ENCODE measurements around the gene RNF208. TPM values are rescaled to one million over a fixed set of nuclear protein-coding genes. Genes with fewer than 3 reads are reported as not detected.

Gene RNF208
- total RNA-seq, 4 donors from 2014 or later = 2.3 to 26.5 (median 7.5) TPM; not detected in 1

GRCh38 chr9:137251490-137252268 lies 29.6 kb upstream of the RNF208 start:
- intact Hi-C loops (cut with DNase I; ENCODE audit: low total_unique reads) (no loop called here), in situ Hi-C loops (cut with MboI; ENCODE audit: low pct_ligation_motif_present in 1 of 4, low pct_unique_long_range_greater_than_20kb in 1 of 4, low sequenced_read_pairs in 3 of 4) (no loop called here)
- no peaks in the 10 kb centered on the region for H3K9me3 ChIP-seq
- no peak for DNase-seq
- peaks cover 0 to 3% (median 0%) of the 10 kb centered on the region in 4 donors for H3K36me3 ChIP-seq
- peaks cover 17 to 26% (median 20%) of the 10 kb centered on the region in 4 donors for H3K4me1 ChIP-seq
- TF ChIP-seq POLR2AphosphoS5 (IDR thresholded peaks at IDR 0.05) = no peak
- no peak for TF ChIP-seq CTCF (IDR thresholded peaks at IDR 0.05)
- TF ChIP-seq EP300 (IDR thresholded peaks at IDR 0.05; ENCODE audit: low read depth) = no peak
- no peak for TF ChIP-seq POLR2A (IDR thresholded peaks at IDR 0.05)
- no peak overlapping the region for H3K4me3 ChIP-seq
- no peak overlapping the region for H3K27ac ChIP-seq
- H3K27me3 ChIP-seq = no peaks in the 10 kb centered on the region
- 60 to 84% methylated on average over 2 to 21 of the region's 22 CpGs for WGBS, 2 donors (ENCODE audit: low coverage in 1 of 2)

DNA sequence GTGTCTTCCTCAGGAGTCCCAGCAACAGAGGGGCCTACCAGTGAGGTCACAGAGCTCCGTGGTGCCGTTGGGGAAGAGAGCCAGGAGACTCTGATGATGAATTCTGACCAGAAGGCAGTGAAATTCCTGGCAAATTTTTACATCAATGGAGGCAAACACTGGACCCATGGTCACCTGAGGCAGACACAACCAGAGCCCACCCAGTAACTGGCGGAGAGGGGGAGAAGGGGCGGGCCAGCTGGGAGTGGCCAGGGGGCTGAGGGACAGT lies 29.1 kb upstream of the RNF208 start, which contains the start of gene STPG3:
Gene STPG3, plus strand, starts transcription at position 93 of the 268 bp plus-strand sequence. Its CDS starts 1 bp downstream, at position 94.
- WGBS, 2 donors (ENCODE audit: low coverage in 1 of 2) = 69% methylated on average over 4 of the region's 4 CpGs; no CpG with 5 or more reads in 1 of the 2 donors
- in situ Hi-C loops (cut with MboI; ENCODE audit: low pct_ligation_motif_present in 1 of 4, low pct_unique_long_range_greater_than_20kb in 1 of 4, low sequenced_read_pairs in 3 of 4) = no loop called here
- Histone ChIP-seq H3K36me3 (no peaks in the 10 kb centered on the region), H3K9me3 (no peaks in the 10 kb centered on the region), H3K4me1 (peaks cover 11 to 21% (median 14%) of the 10 kb centered on the region in 4 donors), H3K27me3 (no peaks in the 10 kb centered on the region), H3K27ac (no peak within 1 kb of the TSS), H3K4me3 (no peak within 1 kb of the TSS)
- TF ChIP-seq POLR2AphosphoS5 (IDR thresholded peaks at IDR 0.05) = no peak
- TF ChIP-seq EP300 (IDR thresholded peaks at IDR 0.05; ENCODE audit: low read depth) = no peak
- TF ChIP-seq POLR2A (IDR thresholded peaks at IDR 0.05) = no peak
- TF ChIP-seq CTCF (IDR thresholded peaks at IDR 0.05) = no peak
- intact Hi-C loops (cut with DNase I; ENCODE audit: low total_unique reads) = no loop called here
- DNase-seq = no peak

DNA sequence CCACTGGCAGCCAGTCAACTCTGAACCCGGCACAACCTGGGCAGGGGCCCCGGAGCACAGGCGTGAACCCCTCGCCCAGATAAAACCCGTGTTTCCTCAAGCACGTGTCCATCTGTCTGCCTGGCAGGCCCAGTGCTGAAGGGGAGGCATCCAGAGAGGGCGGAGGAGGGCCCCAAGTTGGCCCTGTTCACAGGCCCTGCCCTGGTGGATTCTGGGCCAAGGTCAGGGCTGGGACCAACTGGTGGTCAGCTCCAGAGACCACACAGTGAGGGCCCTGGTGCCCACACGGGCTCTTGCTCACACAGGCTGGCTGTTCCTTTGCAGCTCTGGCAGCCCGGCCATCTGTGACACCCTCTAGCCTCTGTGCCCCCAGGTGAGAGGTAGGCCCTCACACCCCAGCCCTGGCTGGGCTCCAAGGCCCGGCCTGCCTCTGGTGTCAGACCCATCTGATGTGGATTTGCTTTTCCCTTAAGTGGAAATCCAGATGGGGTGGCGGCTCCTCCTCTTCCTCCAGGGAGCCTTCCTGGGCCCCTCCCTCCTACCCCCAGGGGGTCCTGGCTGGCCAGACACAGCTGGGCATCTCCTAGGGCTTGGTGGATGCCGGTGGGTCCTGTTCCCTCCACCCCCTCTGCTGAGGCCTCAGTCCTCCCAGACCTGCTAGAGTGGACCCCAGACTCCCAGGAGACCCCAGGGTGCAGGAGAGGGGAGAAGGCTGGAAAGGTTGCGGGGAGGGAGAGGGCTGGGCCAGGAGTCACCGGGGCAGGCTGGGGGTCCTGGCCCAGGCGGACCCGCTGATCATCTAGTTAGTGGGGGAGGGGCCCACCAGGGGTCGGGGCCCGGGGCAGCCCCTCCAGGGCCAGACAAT lies 28.5 kb upstream of the RNF208 start:
- Histone ChIP-seq H3K27me3 (no peaks in the 10 kb centered on the region), H3K36me3 (no peaks in the 10 kb centered on the region), H3K4me1 (peaks cover 8 to 16% (median 10%) of the 10 kb centered on the region in 4 donors), H3K27ac (no peak overlapping the region), H3K9me3 (no peaks in the 10 kb centered on the region), H3K4me3 (no peak overlapping the region)
- no peak for TF ChIP-seq POLR2AphosphoS5 (IDR thresholded peaks at IDR 0.05)
- no peak for TF ChIP-seq CTCF (IDR thresholded peaks at IDR 0.05)
- no peak for TF ChIP-seq POLR2A (IDR thresholded peaks at IDR 0.05)
- TF ChIP-seq EP300 (IDR thresholded peaks at IDR 0.05; ENCODE audit: low read depth) = no peak
- no peak for DNase-seq
- intact Hi-C loops (cut with DNase I; ENCODE audit: low total_unique reads) = no loop called here
- WGBS, 2 donors (ENCODE audit: low coverage in 1 of 2) = 71% methylated on average over 15 of the region's 18 CpGs; no CpG with 5 or more reads in 1 of the 2 donors
- in situ Hi-C loops (cut with MboI; ENCODE audit: low pct_ligation_motif_present in 1 of 4, low pct_unique_long_range_greater_than_20kb in 1 of 4, low sequenced_read_pairs in 3 of 4) = no loop called here

GRCh38 chr9:137247916-137248175 lies 25.8 kb upstream of the RNF208 start:
- H3K9me3 ChIP-seq = no peaks in the 10 kb centered on the region
- peaks cover 0 to 2% (median 0%) of the 10 kb centered on the region in 4 donors for H3K36me3 ChIP-seq
- peaks cover 2 to 14% (median 7%) of the 10 kb centered on the region in 4 donors for H3K4me1 ChIP-seq
- no peak overlapping the region for H3K4me3 ChIP-seq
- H3K27me3 ChIP-seq = no peaks in the 10 kb centered on the region
- TF ChIP-seq EP300 (IDR thresholded peaks at IDR 0.05; ENCODE audit: low read depth) (no peak), POLR2AphosphoS5 (IDR thresholded peaks at IDR 0.05) (no peak), CTCF (IDR thresholded peaks at IDR 0.05) (no peak), POLR2A (IDR thresholded peaks at IDR 0.05) (no peak)
- intact Hi-C loops (cut with DNase I; ENCODE audit: low total_unique reads) = no loop called here
- DNase-seq = no peak
- WGBS, 2 donors (ENCODE audit: low coverage in 1 of 2) = 96% methylated on average over 6 of the region's 6 CpGs; no CpG with 5 or more reads in 1 of the 2 donors
- H3K27ac ChIP-seq = no peak overlapping the region
- in situ Hi-C loops (cut with MboI; ENCODE audit: low pct_ligation_motif_present in 1 of 4, low pct_unique_long_range_greater_than_20kb in 1 of 4, low sequenced_read_pairs in 3 of 4) = no loop called here
